Smooth muscle cell (in vitro differentiated cells): ENCODE measurements around the gene DYNC2I2. TPM values are rescaled to one million over a fixed set of nuclear protein-coding genes. Genes with fewer than 3 reads are reported as not detected.

Experiments
- DNase-seq: peaks from one replicate; lab custom pipeline; 2025; ENCODE audit not compliant: unreplicated experiment; lab: John Stamatoyannopoulos, UW
- H2AFZ ChIP-seq: fragments of 200-600 bp; sonication (generic); 2 replicates; pipeline ENCODE4 v1.6.0; 2016; ENCODE audit warnings: antibody characterized with exemption, low read depth, mild to moderate bottlenecking
- H3F3A ChIP-seq: fragments of 200-600 bp; sonication (generic); 2 replicates; pipeline ENCODE4 v1.6.0; 2017; ENCODE audit warnings: antibody characterized with exemption, low read depth
- H3K27ac ChIP-seq: fragments of 200-600 bp; sonication (generic); 2 replicates; pipeline ENCODE4 v1.5.1; 2016; ENCODE audit warnings: low read depth, mild to moderate bottlenecking
- H3K27me3 ChIP-seq: fragments of 200-600 bp; sonication (generic); 2 replicates; pipeline ENCODE4 v1.6.1; 2016; ENCODE audit warnings: low read depth, mild to moderate bottlenecking
- H3K36me3 ChIP-seq: fragments of 200-600 bp; sonication (generic); 2 replicates; pipeline ENCODE4 v1.5.1; 2016; ENCODE audit warnings: low read depth
- H3K4me1 ChIP-seq: fragments of 200-600 bp; sonication (generic); 2 replicates; pipeline ENCODE4 v1.5.1; 2016; ENCODE audit warnings: low read depth
- H3K4me2 ChIP-seq: fragments of 200-600 bp; sonication (generic); 2 replicates; pipeline ENCODE4 v1.6.0; 2016; ENCODE audit warnings: mild to moderate bottlenecking
- H3K4me3 ChIP-seq: fragments of 200-600 bp; sonication (generic); 2 replicates; pipeline ENCODE4 v1.5.1; 2016; ENCODE audit warnings: mild to moderate bottlenecking
- H3K79me2 ChIP-seq: fragments of 200-600 bp; sonication (generic); 2 replicates; pipeline ENCODE4 v1.6.0; 2016; ENCODE audit warnings: low read depth, mild to moderate bottlenecking
- H3K9ac ChIP-seq: fragments of 200-600 bp; sonication (generic); 2 replicates; pipeline ENCODE4 v1.6.0; 2016; ENCODE audit warnings: low read depth
- H3K9me3 ChIP-seq: fragments of 200-600 bp; sonication (generic); replicated peaks from 2 replicates; pipeline ENCODE4 v1.5.1; 2016; ENCODE audit warnings: low read depth
- H4K20me1 ChIP-seq: fragments of 200-600 bp; sonication (generic); 2 replicates; pipeline ENCODE4 v1.6.0; 2016; ENCODE audit warnings: low read depth
- CTCF ChIP-seq: fragments of 200-600 bp; sonication (generic); IDR thresholded peaks from 2 replicates; pipeline ENCODE4 v1.5.1; 2017; ENCODE audit warnings: borderline replicate concordance, mild to moderate bottlenecking, antibody characterized with exemption; ENCODE audit not compliant: insufficient read depth, poor library complexity, severe bottlenecking
- WGBS: methylation state at CpG from one replicate; pipeline ENCODE4 v1.1.7; 2016; ENCODE audit warnings: low lambda C conversion rate; 5-methylcytosine and 5-hydroxymethylcytosine counted together
- polyA plus RNA-seq: library from polyadenylated mRNA; unstranded; fragments of >200 nt; fragmentation: Nextera tagmentation; extraction: Ambion mirVana; gene quantifications from 2 replicates; pipeline ENCODE4 v1.2.1, GENCODE V29; 2016
- total RNA-seq: library from RNA; depleted of rRNA; stranded (reverse); fragments of >200 nt; gene quantifications from 2 replicates; pipeline ENCODE4 v1.2.3, GENCODE V29; 2014

DYNC2I2 gene
- total and polyA plus RNA-seq, 2 experiments from 2014 or later, result 23.5 to 50.9 TPM

- no peaks in the 10 kb centered on the region for H3F3A ChIP-seq
- TF ChIP-seq CTCF, result no peak
- H3K4me2 ChIP-seq, result no peak overlapping the region
- no peak overlapping the region for H3K9ac ChIP-seq
- H3K4me1 ChIP-seq, result no peaks in the 10 kb centered on the region
- H3K79me2 ChIP-seq, result no peaks in the 10 kb centered on the region
- H3K4me3 ChIP-seq, result no peak overlapping the region
- 93% methylated on average over 16 of the region's 16 CpGs for WGBS
- no peaks in the 10 kb centered on the region for H3K27me3 ChIP-seq
- H4K20me1 ChIP-seq, result no peaks in the 10 kb centered on the region
- no peak for DNase-seq
- no peaks in the 10 kb centered on the region for H3K9me3 ChIP-seq
- no peak overlapping the region for H2AFZ ChIP-seq
- peaks cover 40% of the 10 kb centered on the region for H3K36me3 ChIP-seq
- H3K27ac ChIP-seq, result no peak overlapping the region
These were observed 48.9 kb downstream of the DYNC2I2 start for GRCh38 chr9:128607642-128608350.

GRCh38 chr9:128603697-128604096 lies 53.0 kb downstream of the DYNC2I2 start:
- H3K36me3 ChIP-seq, result peaks cover 46% of the 10 kb centered on the region

GRCh38 chr9:128600099-128600498 lies 56.5 kb downstream of the DYNC2I2 start:
- peaks cover 44% of the 10 kb centered on the region for H3K36me3 ChIP-seq

More at GRCh38 chr9:128603697-128604096, 53.0 kb downstream of the DYNC2I2 start:
- H3K4me2 ChIP-seq, result no peak overlapping the region
- no peaks in the 10 kb centered on the region for H3K4me1 ChIP-seq
- H3K79me2 ChIP-seq, result no peaks in the 10 kb centered on the region
- no peak for TF ChIP-seq CTCF
- H3K27me3 ChIP-seq, result no peaks in the 10 kb centered on the region
- no peak overlapping the region for H3K27ac ChIP-seq
- WGBS, result 94% methylated on average over 8 of the region's 8 CpGs
- DNase-seq, result no peak
- H3K4me3 ChIP-seq, result no peak overlapping the region
- H3F3A ChIP-seq, result no peaks in the 10 kb centered on the region
- no peaks in the 10 kb centered on the region for H3K9me3 ChIP-seq
- no peak overlapping the region for H3K9ac ChIP-seq
- no peak overlapping the region for H2AFZ ChIP-seq
- peaks cover 6% of the 10 kb centered on the region for H4K20me1 ChIP-seq

More at GRCh38 chr9:128600099-128600498, 56.5 kb downstream of the DYNC2I2 start:
- no peak overlapping the region for H2AFZ ChIP-seq
- no peak overlapping the region for H3K9ac ChIP-seq
- no peak for DNase-seq
- WGBS, result 95% methylated on average over 4 of the region's 4 CpGs
- H3K9me3 ChIP-seq, result no peaks in the 10 kb centered on the region
- H3K27me3 ChIP-seq, result no peaks in the 10 kb centered on the region
- no peaks in the 10 kb centered on the region for H3F3A ChIP-seq
- no peaks in the 10 kb centered on the region for H3K79me2 ChIP-seq
- H3K4me3 ChIP-seq, result no peak overlapping the region
- H3K4me1 ChIP-seq, result no peaks in the 10 kb centered on the region
- no peak overlapping the region for H3K27ac ChIP-seq
- H3K4me2 ChIP-seq, result no peak overlapping the region
- peaks cover 6% of the 10 kb centered on the region for H4K20me1 ChIP-seq
- no peak for TF ChIP-seq CTCF
